Testis (tissue), 3 donors: ENCODE data around the gene SLC25A26. TPM values are rescaled to one million over a fixed set of nuclear protein-coding genes. Genes with fewer than 3 reads are reported as not detected.
"Not testable (repeated sequence)": the region's sequence is repeated elsewhere in the genome, so short reads cannot be mapped to it uniquely, and the experiment has no call there.

Experiments used
- DNase-seq: peaks from one replicate; pipeline ENCODE4 v3.0.0-alpha.2; 2019
- H3K27ac ChIP-seq, 2 donors: fragments of 200-600 bp; sonication (generic); one replicate each; pipeline ENCODE4 v1.5.1; 2019
- H3K27me3 ChIP-seq: fragments of 200-600 bp; sonication (generic); one replicate; pipeline ENCODE4 v1.5.1; 2019
- H3K36me3 ChIP-seq: fragments of 200-600 bp; sonication (generic); one replicate; pipeline ENCODE4 v1.5.1; 2017; ENCODE audit warnings: low read depth; ENCODE audit errors: missing control alignments
- H3K4me1 ChIP-seq: fragments of 200-600 bp; sonication (generic); one replicate; pipeline ENCODE4 v1.5.1; 2019
- H3K4me3 ChIP-seq, 2 donors: fragments of 200-600 bp; sonication (generic); one replicate each; pipeline ENCODE4 v1.5.1; 2017 to 2019
- H3K9me3 ChIP-seq: fragments of 200-600 bp; sonication (generic); one replicate; pipeline ENCODE4 v1.5.1; 2017
- POLR2A ChIP-seq: fragments of 450-650 bp; IDR thresholded peaks from one replicate; pipeline ENCODE4 v1.6.1; 2017; ENCODE audit warnings: antibody characterized with exemption, mild to moderate bottlenecking, moderate library complexity
- WGBS, 2 donors: methylation state at CpG; one replicate each; pipeline ENCODE4 v1.1.5; 2018; 5-methylcytosine and 5-hydroxymethylcytosine counted together
- intact Hi-C: fragments of 100-400 bp; cut with DNase I; formaldehyde crosslinking; loops from one replicate; pipeline ENCODE4 v1.15.1; 2023; ENCODE audit warnings: low total_unique reads
- polyA plus RNA-seq: library from polyadenylated mRNA; stranded (reverse); fragments of 350-450 nt; fragmentation: Illumina TruSeq; extraction: RNeasy Lipid Tissue Mini Kit (QIAGEN cat#74804); gene quantifications from one replicate; pipeline ENCODE4 v1.2.3, GENCODE V29; 2014; ENCODE audit warnings: low read depth, low replicate concordance; ENCODE audit not compliant: insufficient read depth
- total RNA-seq, 2 donors: library from RNA; depleted of rRNA; stranded (reverse); fragments of >200 nt; gene quantifications; one replicate each; pipeline ENCODE4 v1.2.3, GENCODE V29; 2016
- TF ChIP-seq, protein P1 (sequence below), 3 experiments: fragments of 450-650 bp in 2 of 3; fragments of 200-600 bp in 1 of 3; sonication (generic) in 1 of 3; IDR thresholded peaks; one replicate each; pipeline ENCODE4 v1.5.1; 2016 to 2019; ENCODE audit warnings: antibody characterized with exemption in 3 of 3, mild to moderate bottlenecking in 2 of 3, moderate library complexity in 1 of 3

The SLC25A26 gene
- total and polyA plus RNA-seq, 3 donors from 2014 or later, result 29.7 to 30.5 (median 30.0) TPM

DNA sequence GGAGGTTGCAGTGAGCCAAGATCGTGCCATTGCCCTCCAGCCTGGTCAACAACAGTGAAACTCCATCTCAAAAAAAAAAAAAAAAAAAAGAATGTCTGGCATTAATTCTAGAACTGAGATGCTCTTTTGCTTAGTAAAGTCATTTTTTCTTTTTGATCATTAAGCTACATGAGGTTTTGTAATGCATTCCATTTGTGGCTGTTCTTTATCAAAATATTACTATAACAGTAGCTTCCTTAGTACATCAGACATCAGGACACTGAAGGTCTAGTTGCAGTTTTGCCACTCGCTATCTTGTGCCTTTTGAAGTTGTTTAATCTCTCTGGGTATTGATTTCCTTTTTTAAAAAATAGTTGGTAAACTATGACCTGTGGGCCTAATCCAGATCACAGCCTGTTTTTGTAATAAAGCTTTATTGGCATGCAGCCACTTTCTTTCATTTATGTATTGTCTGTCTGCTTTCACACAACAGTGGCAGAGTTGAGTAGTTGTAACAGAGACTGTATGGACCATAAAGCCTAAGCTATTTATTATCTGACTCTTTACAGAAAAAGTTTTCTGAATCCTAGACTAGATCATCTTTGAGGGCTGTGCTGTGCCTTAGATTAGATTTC lies 76.6 kb downstream of the SLC25A26 start:
- intact Hi-C loops, result no loop called here
- 64 to 72% methylated on average over 2 of the region's 2 CpGs for WGBS, 2 donors
- no peak for TF ChIP-seq POLR2A
- TF ChIP-seq, protein P1, sequence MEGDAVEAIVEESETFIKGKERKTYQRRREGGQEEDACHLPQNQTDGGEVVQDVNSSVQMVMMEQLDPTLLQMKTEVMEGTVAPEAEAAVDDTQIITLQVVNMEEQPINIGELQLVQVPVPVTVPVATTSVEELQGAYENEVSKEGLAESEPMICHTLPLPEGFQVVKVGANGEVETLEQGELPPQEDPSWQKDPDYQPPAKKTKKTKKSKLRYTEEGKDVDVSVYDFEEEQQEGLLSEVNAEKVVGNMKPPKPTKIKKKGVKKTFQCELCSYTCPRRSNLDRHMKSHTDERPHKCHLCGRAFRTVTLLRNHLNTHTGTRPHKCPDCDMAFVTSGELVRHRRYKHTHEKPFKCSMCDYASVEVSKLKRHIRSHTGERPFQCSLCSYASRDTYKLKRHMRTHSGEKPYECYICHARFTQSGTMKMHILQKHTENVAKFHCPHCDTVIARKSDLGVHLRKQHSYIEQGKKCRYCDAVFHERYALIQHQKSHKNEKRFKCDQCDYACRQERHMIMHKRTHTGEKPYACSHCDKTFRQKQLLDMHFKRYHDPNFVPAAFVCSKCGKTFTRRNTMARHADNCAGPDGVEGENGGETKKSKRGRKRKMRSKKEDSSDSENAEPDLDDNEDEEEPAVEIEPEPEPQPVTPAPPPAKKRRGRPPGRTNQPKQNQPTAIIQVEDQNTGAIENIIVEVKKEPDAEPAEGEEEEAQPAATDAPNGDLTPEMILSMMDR (IDR thresholded peaks at IDR 0.05), result no peak
- Histone ChIP-seq H3K27me3 (no peaks in the 10 kb centered on the region), H3K36me3 (no peaks in the 10 kb centered on the region), H3K27ac (no peak overlapping the region), H3K9me3 (no peaks in the 10 kb centered on the region), H3K4me3 (no peak overlapping the region), H3K4me1 (no peaks in the 10 kb centered on the region)
- no peak for DNase-seq

DNA sequence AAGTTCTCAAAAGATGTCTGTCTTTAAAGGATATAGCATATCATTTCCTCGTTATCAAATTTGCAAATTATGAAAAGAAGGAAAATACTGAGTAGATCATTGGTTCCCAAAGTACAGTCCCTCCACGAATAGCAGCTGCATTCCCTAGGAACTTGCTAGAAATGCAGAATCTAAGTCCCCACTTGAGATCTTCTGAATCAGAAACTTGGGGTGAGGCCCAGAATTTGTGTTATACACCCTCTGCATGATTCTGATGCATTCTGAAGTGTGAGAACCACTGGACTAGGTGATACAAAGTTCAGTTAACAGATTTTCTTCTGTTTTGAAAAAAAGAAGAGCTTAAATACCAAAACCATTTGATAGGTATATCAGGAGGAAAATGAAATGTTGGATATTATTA lies 77.1 kb downstream of the SLC25A26 start:
- TF ChIP-seq, protein P1 (IDR thresholded peaks at IDR 0.05), result no peak
- no peak overlapping the region for H3K27ac ChIP-seq
- DNase-seq, result no peak
- H3K4me1 ChIP-seq, result no peaks in the 10 kb centered on the region
- no peak overlapping the region for H3K4me3 ChIP-seq
- H3K9me3 ChIP-seq, result no peaks in the 10 kb centered on the region
- intact Hi-C loops, result no loop called here
- WGBS, 2 donors, result 68 to 71% methylated on average over 2 of the region's 2 CpGs
- no peaks in the 10 kb centered on the region for H3K27me3 ChIP-seq
- no peaks in the 10 kb centered on the region for H3K36me3 ChIP-seq

DNA sequence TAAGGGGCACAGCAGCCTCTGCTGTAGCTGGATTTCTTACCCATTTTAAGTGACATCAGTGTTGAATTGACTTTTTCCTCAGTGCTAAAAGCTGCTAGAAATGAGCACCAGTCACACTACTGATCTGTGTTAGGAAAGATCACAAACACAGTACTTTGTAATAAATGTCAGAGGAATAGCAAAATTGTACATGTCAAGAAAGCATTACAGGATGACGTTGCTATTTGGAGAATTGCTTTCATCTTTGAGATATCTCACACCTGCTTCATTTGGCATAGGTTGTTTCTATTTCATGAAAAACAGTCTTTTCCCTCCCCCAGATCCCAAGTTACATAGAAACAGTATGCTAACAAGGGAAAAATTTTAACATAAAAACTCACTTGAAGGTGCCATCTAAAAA lies 77.8 kb downstream of the SLC25A26 start:
- intact Hi-C loops, result no loop called here
- Histone ChIP-seq H3K4me3 (no peak overlapping the region), H3K36me3 (no peaks in the 10 kb centered on the region), H3K4me1 (no peaks in the 10 kb centered on the region), H3K9me3 (no peaks in the 10 kb centered on the region), H3K27me3 (no peaks in the 10 kb centered on the region), H3K27ac (no peak overlapping the region)
- 53 to 63% methylated on average over 1 of the region's 1 CpG for WGBS, 2 donors
- DNase-seq, result no peak
- TF ChIP-seq POLR2A, result no peak
- TF ChIP-seq, protein P1 (IDR thresholded peaks at IDR 0.05), result no peak

- H3K9me3 ChIP-seq, H3K4me3 ChIP-seq, H3K27ac ChIP-seq, H3K27me3 ChIP-seq, H3K4me1 ChIP-seq, intact Hi-C loops, DNase-seq, H3K36me3 ChIP-seq: not testable (repeated sequence)
- WGBS, 2 donors, result 82 to 92% methylated on average over 7 of the region's 7 CpGs
Measured at GRCh38 chr3:66299085-66299484, 78.3 kb downstream of the SLC25A26 start.

DNA sequence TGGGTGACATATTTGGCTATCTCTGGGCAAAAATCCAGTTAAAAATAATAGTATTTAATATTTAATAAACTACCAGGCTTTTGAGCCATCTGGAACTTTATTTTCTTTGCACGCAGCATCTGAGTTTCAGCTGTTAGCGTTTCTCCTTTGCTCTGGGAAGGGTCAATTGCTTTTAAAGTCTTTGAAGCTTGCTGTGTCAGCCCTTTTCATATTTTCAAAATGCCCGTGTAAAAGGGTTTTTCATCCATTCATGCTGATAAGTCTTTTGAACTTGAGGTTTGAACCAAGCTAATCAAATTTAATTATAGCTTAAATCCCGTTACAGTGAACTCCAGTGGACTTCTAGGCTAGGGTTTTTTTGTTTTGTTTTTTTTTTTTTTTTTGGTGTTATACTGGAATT lies 79.1 kb downstream of the SLC25A26 start:
- H3K36me3 ChIP-seq, result no peaks in the 10 kb centered on the region
- intact Hi-C loops, result no loop called here
- 58 to 64% methylated on average over 4 of the region's 4 CpGs for WGBS, 2 donors
- H3K4me3 ChIP-seq, result no peak overlapping the region
- no peak for DNase-seq
- TF ChIP-seq, protein P1 (IDR thresholded peaks at IDR 0.05), result no peak
- no peak for TF ChIP-seq POLR2A
- no peak overlapping the region for H3K27ac ChIP-seq
- H3K27me3 ChIP-seq, result no peaks in the 10 kb centered on the region
- no peaks in the 10 kb centered on the region for H3K4me1 ChIP-seq
- H3K9me3 ChIP-seq, result no peaks in the 10 kb centered on the region
